Psoas muscle (tissue), 8 donors: Measurements from ENCODE around the gene CCNB1. TPM values are rescaled to one million over a fixed set of nuclear protein-coding genes. Genes with fewer than 3 reads are reported as not detected.
A peak's percentile ranks its signal among the peaks of the same experiment; 100 is the strongest.
"Not testable (repeated sequence)": the region's sequence is repeated elsewhere in the genome, so short reads cannot be mapped to it uniquely, and the experiment has no call there.

ENCODE experiments used
- ATAC-seq, 4 donors: fragments of 200-7000 bp; cut with Tn5 transposase; one replicate each; pipeline ENCODE4 v1.9.1; 2020; ENCODE audit warnings: moderate library complexity in 3 of 4, mild to moderate bottlenecking in 2 of 4
- DNase-seq, 2 donors: peaks; one replicate each; pipeline ENCODE4 v3.0.0-alpha.2; 2020
- H3K27ac ChIP-seq: fragments of 200-600 bp; one replicate; pipeline ENCODE4 v1.8.0; 2022
- H3K27me3 ChIP-seq, 3 donors: fragments of 200-600 bp in 1 of 3; one replicate each; pipeline versions ENCODE4 v1.6.1 to v1.8.0; 2013 to 2022; ENCODE audit warnings: low read length in 2 of 3, mild to moderate bottlenecking in 2 of 3, moderate library complexity in 1 of 3; ENCODE audit not compliant: insufficient read depth in 3 of 3
- H3K36me3 ChIP-seq, 2 donors: fragments of 200-600 bp in 1 of 2; one replicate each; pipeline versions ENCODE4 v1.6.1 to v1.8.0; 2013 to 2022; ENCODE audit warnings: low read depth in 1 of 2, mild to moderate bottlenecking in 1 of 2, moderate library complexity in 1 of 2; ENCODE audit not compliant: insufficient read depth in 1 of 2
- H3K4me1 ChIP-seq: fragments of 200-600 bp; one replicate; pipeline ENCODE4 v1.8.0; 2022
- H3K4me3 ChIP-seq: fragments of 200-600 bp; one replicate; pipeline ENCODE4 v1.8.0; 2022; ENCODE audit warnings: mild to moderate bottlenecking
- H3K9me3 ChIP-seq: fragments of 200-600 bp; one replicate; pipeline ENCODE4 v1.8.0; 2022
- WGBS, 3 donors: extraction: QIAGEN DNeasy Blood & Tissue Kit; methylation state at CpG; one replicate each; pipeline versions ENCODE4 v1.1.6 to v1.1.7; 2013; 5-methylcytosine and 5-hydroxymethylcytosine counted together
- intact Hi-C, 2 donors: fragments of 100-400 bp; cut with DNase I; formaldehyde crosslinking; loops; one replicate each; pipeline versions ENCODE4 v1.11.0 to v1.14.2; 2022
- polyA plus RNA-seq, 3 donors: library from polyadenylated mRNA; stranded (reverse); fragments of 200-250 nt; gene quantifications; one replicate each; pipeline ENCODE4 v1.2.3, GENCODE V29; 2013
- total RNA-seq, 4 donors: library from RNA; stranded (reverse); fragmentation: NEBNext Ultra II Directional in 2 of 4; extraction: Animal tissue kit (Norgen Biotek cat#: 25700) in 2 of 4; gene quantifications; one replicate each; pipeline versions ENCODE4 v1.2.1 to v1.2.4, GENCODE V29; 2021 to 2023
- TF ChIP-seq, protein P1 (sequence below): fragments of 200-600 bp; IDR thresholded peaks from one replicate; pipeline ENCODE4 v1.8.0; 2022; ENCODE audit warnings: antibody characterized with exemption
- donor health status: healthy with polysubstance abuse.
- donor health status: DM: no; HTN: no; CAD: no; lungs with moderate emphysema.
- donor health status: Bipolar disorder and iron deficiency.
- donor health status: healthy.
- donor health status: DM: yes; HTN: yes; CAD: no.
- donor health status: DM: no; HTN: no; CAD: no.
- donor health status: DM: no; HTN: no; CAD: no.
- donor health status: DM: yes; HTN: yes; CAD: no.

Gene CCNB1
- total and polyA plus RNA-seq, 7 donors: 1.8 to 12.2 (median 2.7) TPM

DNA sequence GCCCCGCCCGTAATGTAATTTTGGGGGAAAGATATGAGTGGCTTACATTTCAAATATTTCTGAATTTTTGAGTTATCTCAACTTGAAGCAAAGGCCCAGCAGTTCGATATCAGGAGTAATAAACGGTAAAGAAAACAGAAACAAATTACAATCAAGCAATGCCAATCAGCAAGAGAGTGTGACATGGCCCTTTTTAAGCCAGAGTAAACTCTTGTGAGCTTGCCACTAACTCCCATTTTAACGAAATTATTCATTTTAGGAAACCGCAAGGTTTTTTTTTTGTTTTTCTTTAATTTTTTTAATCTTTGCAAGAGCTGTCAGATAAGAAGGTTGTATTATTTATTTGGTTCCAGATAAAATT, 50.2 kb downstream of the CCNB1 start:
- no peak for DNase-seq
- peaks cover 14% of the 10 kb centered on the region for H3K4me1 ChIP-seq
- WGBS, 3 donors: 57 to 59% (median 59%) methylated on average over 6 of the region's 6 CpGs
- H3K27me3 ChIP-seq: no peaks in the 10 kb centered on the region
- intact Hi-C loops: loop anchor here in 1 of 2 donors (2.0 kb wide), 1 partner anchor 28 kb away; the partner anchor contains the start of gene CENPH
- H3K9me3 ChIP-seq: no peaks in the 10 kb centered on the region
- ATAC-seq: no peak
- H3K4me3 ChIP-seq: peak overlapping the region; percentile 92
- peak overlapping the region; percentile 91 for H3K27ac ChIP-seq
- peaks cover 0 to 2% of the 10 kb centered on the region in 2 donors for H3K36me3 ChIP-seq
- TF ChIP-seq, protein P1, sequence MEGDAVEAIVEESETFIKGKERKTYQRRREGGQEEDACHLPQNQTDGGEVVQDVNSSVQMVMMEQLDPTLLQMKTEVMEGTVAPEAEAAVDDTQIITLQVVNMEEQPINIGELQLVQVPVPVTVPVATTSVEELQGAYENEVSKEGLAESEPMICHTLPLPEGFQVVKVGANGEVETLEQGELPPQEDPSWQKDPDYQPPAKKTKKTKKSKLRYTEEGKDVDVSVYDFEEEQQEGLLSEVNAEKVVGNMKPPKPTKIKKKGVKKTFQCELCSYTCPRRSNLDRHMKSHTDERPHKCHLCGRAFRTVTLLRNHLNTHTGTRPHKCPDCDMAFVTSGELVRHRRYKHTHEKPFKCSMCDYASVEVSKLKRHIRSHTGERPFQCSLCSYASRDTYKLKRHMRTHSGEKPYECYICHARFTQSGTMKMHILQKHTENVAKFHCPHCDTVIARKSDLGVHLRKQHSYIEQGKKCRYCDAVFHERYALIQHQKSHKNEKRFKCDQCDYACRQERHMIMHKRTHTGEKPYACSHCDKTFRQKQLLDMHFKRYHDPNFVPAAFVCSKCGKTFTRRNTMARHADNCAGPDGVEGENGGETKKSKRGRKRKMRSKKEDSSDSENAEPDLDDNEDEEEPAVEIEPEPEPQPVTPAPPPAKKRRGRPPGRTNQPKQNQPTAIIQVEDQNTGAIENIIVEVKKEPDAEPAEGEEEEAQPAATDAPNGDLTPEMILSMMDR: no peak

DNA sequence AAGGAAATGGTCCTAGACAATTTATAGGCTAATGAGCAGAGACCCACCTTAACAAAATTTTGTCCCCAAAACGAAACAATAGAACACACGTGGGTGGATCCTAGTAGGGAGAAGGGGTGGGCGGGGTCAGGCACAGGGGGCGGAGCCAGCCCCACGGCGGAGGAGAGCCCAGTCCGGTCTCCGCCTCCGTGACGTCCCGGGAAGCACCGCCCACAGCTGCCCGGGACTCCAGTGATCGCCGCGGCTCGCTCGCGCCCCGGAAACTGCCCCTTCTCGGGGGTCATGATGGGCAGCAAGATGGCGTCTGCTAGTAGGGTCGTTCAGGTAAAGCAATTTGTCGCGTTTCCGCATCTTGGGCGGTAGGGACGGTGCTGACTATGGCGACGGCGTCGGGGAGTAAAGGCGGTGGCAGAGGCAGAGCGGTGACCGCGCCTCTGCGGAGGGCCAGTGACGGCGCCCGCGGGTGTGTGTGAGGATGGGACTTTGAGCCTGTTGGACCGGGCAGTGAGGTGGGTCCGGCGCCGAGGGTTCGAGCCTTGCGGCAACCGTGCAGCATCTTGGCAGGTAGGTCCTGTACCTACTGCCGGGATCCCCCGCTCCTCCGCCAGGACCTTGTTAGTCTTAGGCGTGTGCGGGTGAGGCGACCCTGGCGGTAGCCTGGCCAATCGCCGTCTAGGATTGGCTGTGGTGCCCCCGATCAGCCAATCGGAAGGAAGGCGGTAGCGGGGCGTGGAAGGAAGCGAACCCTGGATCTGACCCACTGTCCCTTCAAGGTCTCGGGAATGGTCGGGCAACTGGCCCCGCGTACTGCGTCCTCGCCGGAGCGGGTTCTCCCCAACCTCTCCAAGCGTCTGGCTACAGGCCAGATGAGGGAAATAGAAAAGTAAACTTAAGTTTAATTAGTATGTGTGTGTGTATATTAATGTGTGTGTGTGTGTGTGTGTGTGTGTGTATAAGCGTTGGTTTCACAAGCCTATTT, 50.9 kb downstream of the CCNB1 start:
- intact Hi-C loops: loop anchor here (2.0 kb wide), 2 partner anchors 15 to 29 kb away; partner anchors contain the start of gene CENPH (in 1 of the 2)
- Histone ChIP-seq H3K36me3 (peaks cover 0 to 2% of the 10 kb centered on the region in 2 donors), H3K4me3 (peak overlapping the region; percentile 92), H3K9me3 (no peaks in the 10 kb centered on the region), H3K4me1 (peaks cover 14% of the 10 kb centered on the region), H3K27ac (peak overlapping the region; percentile 91), H3K27me3 (no peaks in the 10 kb centered on the region)
- ATAC-seq: peak; percentile 98 to 99 (median 98)
- DNase-seq: peak; percentile 98
- WGBS, 3 donors: 0 to 1% (median 0%) methylated on average over 58 to 73 of the region's 73 CpGs
- TF ChIP-seq, protein P1: peak; percentile 26

DNA sequence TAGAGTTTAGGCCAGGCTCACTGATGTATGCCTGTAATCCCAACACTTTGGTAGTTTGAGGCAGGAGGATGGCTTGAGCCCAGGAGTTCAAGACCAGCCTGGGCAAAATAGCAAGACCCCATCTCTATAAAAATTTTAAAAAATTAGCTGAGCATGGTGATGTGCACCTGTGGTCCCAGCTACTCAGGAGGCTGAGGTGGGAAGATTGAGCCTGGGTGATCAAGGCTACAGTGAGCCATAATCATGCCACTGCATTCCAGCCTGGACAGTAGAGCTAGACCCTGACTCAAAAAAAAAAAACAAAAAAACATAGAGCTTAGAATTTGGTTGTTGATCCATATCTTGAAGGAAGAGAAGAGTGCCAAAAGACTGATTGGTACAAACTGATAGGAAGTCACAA, 53.0 kb downstream of the CCNB1 start:
- ATAC-seq (no peak), DNase-seq (no peak)
- H3K4me3 ChIP-seq: no peak overlapping the region
- no peaks in the 10 kb centered on the region for H3K9me3 ChIP-seq
- no peaks in the 10 kb centered on the region for H3K27me3 ChIP-seq
- peaks cover 2 to 5% of the 10 kb centered on the region in 2 donors for H3K36me3 ChIP-seq
- intact Hi-C loops: loop anchor here in 1 of 2 donors (2.0 kb wide), 1 partner anchor 13 kb away; no protein-coding TSS in a partner anchor
- H3K27ac ChIP-seq: peak overlapping the region; percentile 9
- TF ChIP-seq, protein P1: no peak
- peaks cover 14% of the 10 kb centered on the region for H3K4me1 ChIP-seq

DNA sequence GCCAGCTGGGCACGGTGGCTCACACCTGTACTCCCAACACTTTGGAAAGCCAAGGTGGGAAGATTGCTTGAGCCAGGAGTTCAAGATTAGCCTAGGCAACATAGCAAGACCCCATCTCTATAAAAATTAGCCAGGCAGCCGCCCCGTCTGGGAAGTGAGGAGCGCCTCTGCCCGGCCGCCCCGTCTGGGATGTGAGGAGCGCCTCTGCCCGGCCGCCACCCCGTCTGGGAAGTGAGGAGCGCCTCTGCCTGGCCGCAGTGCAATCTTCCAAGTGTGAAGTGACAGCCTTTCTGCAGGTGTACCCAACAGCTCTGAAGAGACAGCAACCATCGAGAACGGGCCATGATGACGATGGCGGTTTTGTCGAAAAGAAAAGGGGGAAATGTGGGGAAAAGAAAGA, 53.4 kb downstream of the CCNB1 start:
- ATAC-seq, DNase-seq, H3K9me3 ChIP-seq, H3K27ac ChIP-seq, H3K27me3 ChIP-seq, H3K36me3 ChIP-seq, H3K4me3 ChIP-seq, intact Hi-C loops: not testable (repeated sequence)
- 92 to 97% (median 96%) methylated on average over 18 of the region's 18 CpGs for WGBS, 3 donors
- H3K4me1 ChIP-seq: peaks cover 14% of the 10 kb centered on the region

DNA sequence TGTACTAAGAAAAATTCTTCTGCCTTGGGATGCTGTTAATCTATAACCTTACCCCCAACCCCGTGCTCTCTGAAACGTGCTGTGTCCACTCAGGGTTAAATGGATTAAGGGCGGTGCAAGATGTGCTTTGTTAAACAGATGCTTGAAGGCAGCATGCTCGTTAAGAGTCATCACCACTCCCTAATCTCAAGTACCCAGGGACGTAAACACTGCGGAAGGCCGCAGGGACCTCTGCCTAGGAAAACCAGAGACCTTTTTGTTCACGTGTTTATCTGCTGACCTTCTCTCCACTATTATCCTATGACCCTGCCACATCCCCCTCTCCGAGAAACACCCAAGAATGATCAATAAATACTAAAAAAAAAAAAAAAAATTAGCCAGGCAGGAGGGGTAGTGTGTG, 53.9 kb downstream of the CCNB1 start:
- H3K27me3 ChIP-seq, intact Hi-C loops, H3K9me3 ChIP-seq, DNase-seq, H3K4me3 ChIP-seq, H3K27ac ChIP-seq, ATAC-seq: not testable (repeated sequence)
- WGBS, 3 donors: 81 to 97% (median 84%) methylated on average over 5 to 9 of the region's 9 CpGs
- Histone ChIP-seq H3K4me1 (peaks cover 14% of the 10 kb centered on the region), H3K36me3 (peaks cover 2 to 11% of the 10 kb centered on the region in 2 donors)
